Tibial nerve (tissue), 4 donors: Measurements from ENCODE around the gene RNF157.

ENCODE experiments used
- CTCF ChIP-seq, 5 experiments: fragments of 200-600 bp in 3 of 5; fragments of 450-650 bp in 2 of 5; sonication (generic) in 3 of 5; IDR thresholded peaks; one replicate each; pipeline ENCODE4 v1.5.1; 2016 to 2019; ENCODE audit warnings: antibody characterized with exemption in 5 of 5, mild to moderate bottlenecking in 3 of 5, moderate library complexity in 2 of 5
- EP300 ChIP-seq, 2 donors: sonication (generic); formaldehyde crosslinking; IDR thresholded peaks; one replicate each; pipeline ENCODE4 v1.6.1; 2017; ENCODE audit warnings: antibody characterized with exemption in 2 of 2, mild to moderate bottlenecking in 1 of 2
- POLR2A ChIP-seq, 2 donors: fragments of 450-650 bp; IDR thresholded peaks; one replicate each; pipeline ENCODE4 v1.6.1; 2017; ENCODE audit warnings: antibody characterized with exemption in 2 of 2, mild to moderate bottlenecking in 2 of 2, moderate library complexity in 2 of 2

- TF ChIP-seq CTCF (IDR thresholded peaks at IDR 0.05) (no peak), POLR2A (IDR thresholded peaks at IDR 0.05) (no peak), EP300 (IDR thresholded peaks at IDR 0.05) (no peak)
Observed at GRCh38 chr17:76189741-76190140, 50.6 kb downstream of the RNF157 start.
